ENCODE data around the gene ACP4. TPM values are rescaled to one million over a fixed set of nuclear protein-coding genes. Genes with fewer than 3 reads are reported as not detected.

The ACP4 gene
- total RNA-seq, 1 donor from 2014 or later = not detected

GRCh38 chr19:50784710-50785109 lies 5.5 kb upstream of the ACP4 start:
- no peak overlapping the region for H3K4me3 ChIP-seq (ENCODE audit: low read depth, low read length)
- no peak for DNase-seq (ENCODE audit: low read depth)
- no peaks in the 10 kb centered on the region for H3K36me3 ChIP-seq (ENCODE audit: control insufficient read depth, insufficient read depth, low read length)
- no peak for TF ChIP-seq CTCF (IDR thresholded peaks at IDR 0.05; ENCODE audit: insufficient read depth, low read length, poor library complexity, severe bottlenecking)
- H3K27me3 ChIP-seq (ENCODE audit: control insufficient read depth, insufficient read depth, low read length) = peaks cover 14% of the 10 kb centered on the region

DNA sequence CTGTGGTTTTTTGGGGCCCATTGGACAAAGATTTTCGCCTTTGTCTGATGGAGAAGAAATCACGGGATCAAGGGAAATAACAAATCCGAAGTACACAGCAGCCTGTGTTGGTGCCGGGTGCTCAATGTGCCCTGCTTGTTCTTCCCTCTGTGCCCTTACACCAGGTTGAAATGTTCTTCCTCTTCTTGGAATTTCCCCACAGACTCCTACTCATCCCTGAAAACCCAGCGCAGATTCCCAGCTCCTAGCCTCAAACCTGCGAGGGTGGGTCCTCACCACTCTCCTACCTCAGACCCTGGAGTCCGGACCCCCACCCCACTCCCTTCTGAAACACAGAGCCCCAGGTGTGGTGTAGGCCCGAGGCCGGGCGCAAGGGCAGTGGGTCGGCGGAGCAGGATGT lies 4.9 kb upstream of the ACP4 start:
- no peak overlapping the region for H3K4me3 ChIP-seq (ENCODE audit: low read depth, low read length)
- no peak for DNase-seq (ENCODE audit: low read depth)
- no peaks in the 10 kb centered on the region for H3K36me3 ChIP-seq (ENCODE audit: control insufficient read depth, insufficient read depth, low read length)
- no peak for TF ChIP-seq CTCF (IDR thresholded peaks at IDR 0.05; ENCODE audit: insufficient read depth, low read length, poor library complexity, severe bottlenecking)
- peaks cover 8% of the 10 kb centered on the region for H3K27me3 ChIP-seq (ENCODE audit: control insufficient read depth, insufficient read depth, low read length)

- Histone ChIP-seq H3K4me3 (ENCODE audit: low read depth, low read length) (no peak overlapping the region), H3K36me3 (ENCODE audit: control insufficient read depth, insufficient read depth, low read length) (no peaks in the 10 kb centered on the region), H3K27me3 (ENCODE audit: control insufficient read depth, insufficient read depth, low read length) (peaks cover 5% of the 10 kb centered on the region)
- DNase-seq (ENCODE audit: low read depth) = no peak
- TF ChIP-seq CTCF (IDR thresholded peaks at IDR 0.05; ENCODE audit: insufficient read depth, low read length, poor library complexity, severe bottlenecking) = no peak
These were observed 780 bp downstream of the ACP4 start for GRCh38 chr19:50790922-50791467.

DNA sequence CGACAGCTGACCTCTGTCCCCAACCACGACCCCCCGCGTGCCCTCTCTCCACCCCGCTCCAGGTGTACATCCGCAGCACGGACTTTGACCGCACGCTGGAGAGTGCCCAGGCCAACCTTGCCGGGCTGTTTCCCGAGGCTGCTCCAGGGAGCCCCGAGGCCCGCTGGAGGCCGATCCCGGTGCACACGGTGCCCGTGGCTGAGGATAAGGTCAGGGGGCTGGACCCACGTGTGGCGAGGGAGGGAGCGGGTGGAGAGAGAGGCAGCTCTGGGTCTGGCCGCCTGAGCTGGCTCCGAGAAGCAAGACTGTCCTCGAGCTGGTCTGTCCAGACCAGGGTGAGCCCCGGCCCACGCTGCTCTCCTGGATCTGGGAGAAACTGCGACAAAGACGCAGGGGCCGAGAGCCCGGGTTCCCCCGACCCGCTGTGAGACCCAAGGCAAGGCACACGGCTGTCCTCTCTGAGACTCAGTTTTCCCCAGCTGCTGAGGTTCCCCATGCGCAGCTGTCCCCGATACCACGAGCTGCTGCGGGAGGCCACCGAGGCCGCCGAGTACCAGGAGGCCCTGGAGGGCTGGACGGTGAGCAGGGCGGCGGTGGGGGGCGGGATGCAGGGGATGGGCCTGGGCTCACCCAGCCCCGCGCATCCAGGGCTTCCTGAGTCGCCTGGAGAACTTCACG lies 1.5 kb downstream of the ACP4 start:
- H3K36me3 ChIP-seq (ENCODE audit: control insufficient read depth, insufficient read depth, low read length) = no peaks in the 10 kb centered on the region
- H3K4me3 ChIP-seq (ENCODE audit: low read depth, low read length) = no peak overlapping the region
- TF ChIP-seq CTCF (IDR thresholded peaks at IDR 0.05; ENCODE audit: insufficient read depth, low read length, poor library complexity, severe bottlenecking) = no peak
- peaks cover 5% of the 10 kb centered on the region for H3K27me3 ChIP-seq (ENCODE audit: control insufficient read depth, insufficient read depth, low read length)
- no peak for DNase-seq (ENCODE audit: low read depth)

DNA sequence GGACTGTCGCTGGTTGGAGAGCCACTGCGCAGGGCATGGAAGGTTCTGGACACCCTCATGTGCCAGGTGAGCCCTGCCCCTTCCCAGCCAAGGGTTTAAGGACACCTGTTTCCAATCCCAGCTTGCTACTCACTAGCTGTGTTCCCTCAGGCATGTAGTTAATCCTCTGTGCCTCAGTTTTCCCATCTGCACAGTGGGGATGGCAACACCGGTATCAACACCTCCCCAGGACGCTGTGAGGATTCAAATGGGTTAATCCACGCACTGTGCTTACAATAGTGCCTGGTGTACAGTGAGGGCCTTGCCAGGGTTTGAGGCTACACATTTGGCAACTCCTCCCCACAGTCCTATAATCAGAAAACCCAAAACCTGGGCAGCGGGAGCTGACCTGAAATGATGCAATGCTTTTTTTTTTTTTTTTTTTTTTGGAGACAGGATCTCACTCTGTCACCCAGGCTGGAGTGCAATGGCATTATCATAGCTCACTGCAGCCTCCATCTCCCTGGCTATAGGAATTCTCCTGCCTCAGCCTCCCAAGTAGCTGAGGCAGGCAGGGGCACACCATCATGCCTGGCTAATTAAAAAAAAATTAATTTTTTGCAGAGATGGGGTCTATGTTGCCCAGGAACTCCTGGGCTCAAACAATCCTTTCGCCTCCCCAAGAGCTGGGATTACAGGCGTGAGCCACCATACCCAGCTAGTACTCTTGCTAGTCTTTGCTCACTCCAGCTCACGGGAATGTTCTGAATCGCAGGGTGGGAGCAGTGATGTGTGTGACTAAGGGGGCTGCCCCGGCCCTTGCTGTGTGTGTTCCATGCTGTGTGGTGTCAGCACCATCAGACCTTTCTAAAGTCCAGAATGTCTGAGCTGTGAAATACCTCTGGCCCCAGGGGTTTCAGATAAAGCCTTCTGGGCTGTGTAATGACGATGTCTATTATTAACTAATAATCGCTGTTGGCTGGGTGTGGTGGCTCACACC lies 2.3 kb downstream of the ACP4 start:
- Histone ChIP-seq H3K4me3 (ENCODE audit: low read depth, low read length) (no peak overlapping the region), H3K27me3 (ENCODE audit: control insufficient read depth, insufficient read depth, low read length) (peaks cover 5% of the 10 kb centered on the region), H3K36me3 (ENCODE audit: control insufficient read depth, insufficient read depth, low read length) (no peaks in the 10 kb centered on the region)
- DNase-seq (ENCODE audit: low read depth) = no peak
- TF ChIP-seq CTCF (IDR thresholded peaks at IDR 0.05; ENCODE audit: insufficient read depth, low read length, poor library complexity, severe bottlenecking) = no peak

Measured in kidney epithelial cell (primary cell).